HL-60 (cell line): ENCODE measurements around the gene DAAM1.

Experiments
- POLR2AphosphoS5 ChIP-seq: IDR thresholded peaks from 2 replicates; pipeline ENCODE4 v1.6.1; 2012; ENCODE audit warnings: low read depth
- TF ChIP-seq, protein P1 (sequence below): IDR thresholded peaks from one replicate; pipeline ENCODE4 v1.5.1; 2011; ENCODE audit warnings: low read length, control low read depth, inconsistent platforms; ENCODE audit not compliant: insufficient read depth
- TF ChIP-seq, protein P2 (sequence below): IDR thresholded peaks from 2 replicates; pipeline ENCODE4 v1.6.1; 2012; ENCODE audit warnings: low read depth; ENCODE audit not compliant: insufficient replicate concordance

- TF ChIP-seq, protein P1, sequence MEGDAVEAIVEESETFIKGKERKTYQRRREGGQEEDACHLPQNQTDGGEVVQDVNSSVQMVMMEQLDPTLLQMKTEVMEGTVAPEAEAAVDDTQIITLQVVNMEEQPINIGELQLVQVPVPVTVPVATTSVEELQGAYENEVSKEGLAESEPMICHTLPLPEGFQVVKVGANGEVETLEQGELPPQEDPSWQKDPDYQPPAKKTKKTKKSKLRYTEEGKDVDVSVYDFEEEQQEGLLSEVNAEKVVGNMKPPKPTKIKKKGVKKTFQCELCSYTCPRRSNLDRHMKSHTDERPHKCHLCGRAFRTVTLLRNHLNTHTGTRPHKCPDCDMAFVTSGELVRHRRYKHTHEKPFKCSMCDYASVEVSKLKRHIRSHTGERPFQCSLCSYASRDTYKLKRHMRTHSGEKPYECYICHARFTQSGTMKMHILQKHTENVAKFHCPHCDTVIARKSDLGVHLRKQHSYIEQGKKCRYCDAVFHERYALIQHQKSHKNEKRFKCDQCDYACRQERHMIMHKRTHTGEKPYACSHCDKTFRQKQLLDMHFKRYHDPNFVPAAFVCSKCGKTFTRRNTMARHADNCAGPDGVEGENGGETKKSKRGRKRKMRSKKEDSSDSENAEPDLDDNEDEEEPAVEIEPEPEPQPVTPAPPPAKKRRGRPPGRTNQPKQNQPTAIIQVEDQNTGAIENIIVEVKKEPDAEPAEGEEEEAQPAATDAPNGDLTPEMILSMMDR = no peak
- TF ChIP-seq POLR2AphosphoS5 = no peak
- TF ChIP-seq, protein P2, sequence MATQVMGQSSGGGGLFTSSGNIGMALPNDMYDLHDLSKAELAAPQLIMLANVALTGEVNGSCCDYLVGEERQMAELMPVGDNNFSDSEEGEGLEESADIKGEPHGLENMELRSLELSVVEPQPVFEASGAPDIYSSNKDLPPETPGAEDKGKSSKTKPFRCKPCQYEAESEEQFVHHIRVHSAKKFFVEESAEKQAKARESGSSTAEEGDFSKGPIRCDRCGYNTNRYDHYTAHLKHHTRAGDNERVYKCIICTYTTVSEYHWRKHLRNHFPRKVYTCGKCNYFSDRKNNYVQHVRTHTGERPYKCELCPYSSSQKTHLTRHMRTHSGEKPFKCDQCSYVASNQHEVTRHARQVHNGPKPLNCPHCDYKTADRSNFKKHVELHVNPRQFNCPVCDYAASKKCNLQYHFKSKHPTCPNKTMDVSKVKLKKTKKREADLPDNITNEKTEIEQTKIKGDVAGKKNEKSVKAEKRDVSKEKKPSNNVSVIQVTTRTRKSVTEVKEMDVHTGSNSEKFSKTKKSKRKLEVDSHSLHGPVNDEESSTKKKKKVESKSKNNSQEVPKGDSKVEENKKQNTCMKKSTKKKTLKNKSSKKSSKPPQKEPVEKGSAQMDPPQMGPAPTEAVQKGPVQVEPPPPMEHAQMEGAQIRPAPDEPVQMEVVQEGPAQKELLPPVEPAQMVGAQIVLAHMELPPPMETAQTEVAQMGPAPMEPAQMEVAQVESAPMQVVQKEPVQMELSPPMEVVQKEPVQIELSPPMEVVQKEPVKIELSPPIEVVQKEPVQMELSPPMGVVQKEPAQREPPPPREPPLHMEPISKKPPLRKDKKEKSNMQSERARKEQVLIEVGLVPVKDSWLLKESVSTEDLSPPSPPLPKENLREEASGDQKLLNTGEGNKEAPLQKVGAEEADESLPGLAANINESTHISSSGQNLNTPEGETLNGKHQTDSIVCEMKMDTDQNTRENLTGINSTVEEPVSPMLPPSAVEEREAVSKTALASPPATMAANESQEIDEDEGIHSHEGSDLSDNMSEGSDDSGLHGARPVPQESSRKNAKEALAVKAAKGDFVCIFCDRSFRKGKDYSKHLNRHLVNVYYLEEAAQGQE = no peak
Observed at GRCh38 chr14:59415836-59416602, 227.6 kb downstream of the DAAM1 start.
